Cardiac fibroblast (primary cell): ENCODE data around the gene TLR4.

Source experiments
- DNase-seq, 2 donors: peaks; one replicate each; pipeline versions ENCODE4 v3.0.0 to v3.0.0-alpha.2; 2010; ENCODE audit warnings: low read depth in 2 of 2
- H3K4me3 ChIP-seq, 2 donors: replicated peaks in 1 of 2; 1 replicate in 1 of 2; 2 replicates in 1 of 2; pipeline ENCODE4 v1.5.1; 2011; ENCODE audit warnings: low read depth in 2 of 2, low read length in 2 of 2, mild to moderate bottlenecking in 2 of 2, moderate library complexity in 1 of 2
- CTCF ChIP-seq: IDR thresholded peaks from one replicate; pipeline ENCODE4 v1.5.1; 2011; ENCODE audit warnings: low read depth, mild to moderate bottlenecking, low read length, inconsistent platforms

TLR4 gene

GRCh38 chr9:117737721-117738226, 33.6 kb downstream of the TLR4 start:
- TF ChIP-seq CTCF, result no peak
- DNase-seq, result no peak
- H3K4me3 ChIP-seq, result no peak overlapping the region

GRCh38 chr9:117739206-117739605, 35.0 kb downstream of the TLR4 start:
- H3K4me3 ChIP-seq, result no peak overlapping the region
- TF ChIP-seq CTCF, result no peak

GRCh38 chr9:117739624-117740347, 35.6 kb downstream of the TLR4 start:
- H3K4me3 ChIP-seq, result no peak overlapping the region
- TF ChIP-seq CTCF, result no peak
- DNase-seq, result no peak

More at GRCh38 chr9:117739206-117739605, 35.0 kb downstream of the TLR4 start:
- DNase-seq, result no peak

- TF ChIP-seq CTCF, result no peak
- no peak overlapping the region for H3K4me3 ChIP-seq
- DNase-seq, result no peak
Measured at GRCh38 chr9:117742131-117742530, 37.9 kb downstream of the TLR4 start.

- no peak for TF ChIP-seq CTCF
- DNase-seq, result no peak
- H3K4me3 ChIP-seq, result no peak overlapping the region
Measured at GRCh38 chr9:117744369-117744768, 40.2 kb downstream of the TLR4 start.

GRCh38 chr9:117744856-117745389, 40.7 kb downstream of the TLR4 start:
- no peak for TF ChIP-seq CTCF
- peak overlapping the region; percentile 22 to 42 for H3K4me3 ChIP-seq
- peak in 1 of 2 donors; percentile 18 for DNase-seq
